Putamen (tissue), 1 donor: ENCODE results near the gene IL21R.
"Not testable (repeated sequence)": the region's sequence is repeated elsewhere in the genome, so short reads cannot be mapped to it uniquely, and the experiment has no call there.

ENCODE experiments used
- DNase-seq: peaks from one replicate; pipeline ENCODE4 v3.0.0-alpha.2; 2016; ENCODE audit warnings: low spot score

IL21R gene

GRCh38 chr16:27446721-27447120, 44.7 kb downstream of the IL21R start:
- no peak for DNase-seq

DNA sequence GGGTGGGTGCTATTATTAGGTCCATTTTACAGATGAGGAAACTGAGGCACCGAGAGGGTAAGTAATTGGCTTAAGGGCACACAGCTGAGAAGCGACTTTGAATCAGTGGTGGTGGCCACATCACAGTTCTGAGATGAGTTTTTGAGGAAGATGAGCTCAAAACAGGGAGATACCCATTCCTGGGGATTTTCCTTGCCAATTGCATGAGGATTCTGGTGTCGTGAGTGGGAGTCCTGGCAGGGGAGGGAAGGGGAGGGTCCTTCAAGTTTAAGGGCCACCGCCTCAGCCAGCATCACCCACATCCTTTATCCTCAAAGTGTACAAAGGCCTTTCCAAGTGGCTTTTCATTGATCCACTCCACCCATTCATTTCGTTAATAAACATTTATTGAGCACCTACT, 45.3 kb downstream of the IL21R start:
- no peak for DNase-seq

DNA sequence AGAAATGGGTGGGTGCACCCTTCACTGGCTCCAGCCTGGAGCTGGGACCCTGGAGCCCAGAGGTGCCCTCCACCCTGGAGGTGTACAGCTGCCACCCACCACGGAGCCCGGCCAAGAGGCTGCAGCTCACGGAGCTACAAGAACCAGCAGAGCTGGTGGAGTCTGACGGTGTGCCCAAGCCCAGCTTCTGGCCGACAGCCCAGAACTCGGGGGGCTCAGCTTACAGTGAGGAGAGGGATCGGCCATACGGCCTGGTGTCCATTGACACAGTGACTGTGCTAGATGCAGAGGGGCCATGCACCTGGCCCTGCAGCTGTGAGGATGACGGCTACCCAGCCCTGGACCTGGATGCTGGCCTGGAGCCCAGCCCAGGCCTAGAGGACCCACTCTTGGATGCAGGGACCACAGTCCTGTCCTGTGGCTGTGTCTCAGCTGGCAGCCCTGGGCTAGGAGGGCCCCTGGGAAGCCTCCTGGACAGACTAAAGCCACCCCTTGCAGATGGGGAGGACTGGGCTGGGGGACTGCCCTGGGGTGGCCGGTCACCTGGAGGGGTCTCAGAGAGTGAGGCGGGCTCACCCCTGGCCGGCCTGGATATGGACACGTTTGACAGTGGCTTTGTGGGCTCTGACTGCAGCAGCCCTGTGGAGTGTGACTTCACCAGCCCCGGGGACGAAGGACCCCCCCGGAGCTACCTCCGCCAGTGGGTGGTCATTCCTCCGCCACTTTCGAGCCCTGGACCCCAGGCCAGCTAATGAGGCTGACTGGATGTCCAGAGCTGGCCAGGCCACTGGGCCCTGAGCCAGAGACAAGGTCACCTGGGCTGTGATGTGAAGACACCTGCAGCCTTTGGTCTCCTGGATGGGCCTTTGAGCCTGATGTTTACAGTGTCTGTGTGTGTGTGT, 46.8 kb downstream of the IL21R start:
- DNase-seq: no peak

- DNase-seq: no peak
Observed at GRCh38 chr16:27449434-27450195, 47.6 kb downstream of the IL21R start.

- no peak for DNase-seq
Observed at GRCh38 chr16:27450196-27450549, 48.2 kb downstream of the IL21R start.

DNA sequence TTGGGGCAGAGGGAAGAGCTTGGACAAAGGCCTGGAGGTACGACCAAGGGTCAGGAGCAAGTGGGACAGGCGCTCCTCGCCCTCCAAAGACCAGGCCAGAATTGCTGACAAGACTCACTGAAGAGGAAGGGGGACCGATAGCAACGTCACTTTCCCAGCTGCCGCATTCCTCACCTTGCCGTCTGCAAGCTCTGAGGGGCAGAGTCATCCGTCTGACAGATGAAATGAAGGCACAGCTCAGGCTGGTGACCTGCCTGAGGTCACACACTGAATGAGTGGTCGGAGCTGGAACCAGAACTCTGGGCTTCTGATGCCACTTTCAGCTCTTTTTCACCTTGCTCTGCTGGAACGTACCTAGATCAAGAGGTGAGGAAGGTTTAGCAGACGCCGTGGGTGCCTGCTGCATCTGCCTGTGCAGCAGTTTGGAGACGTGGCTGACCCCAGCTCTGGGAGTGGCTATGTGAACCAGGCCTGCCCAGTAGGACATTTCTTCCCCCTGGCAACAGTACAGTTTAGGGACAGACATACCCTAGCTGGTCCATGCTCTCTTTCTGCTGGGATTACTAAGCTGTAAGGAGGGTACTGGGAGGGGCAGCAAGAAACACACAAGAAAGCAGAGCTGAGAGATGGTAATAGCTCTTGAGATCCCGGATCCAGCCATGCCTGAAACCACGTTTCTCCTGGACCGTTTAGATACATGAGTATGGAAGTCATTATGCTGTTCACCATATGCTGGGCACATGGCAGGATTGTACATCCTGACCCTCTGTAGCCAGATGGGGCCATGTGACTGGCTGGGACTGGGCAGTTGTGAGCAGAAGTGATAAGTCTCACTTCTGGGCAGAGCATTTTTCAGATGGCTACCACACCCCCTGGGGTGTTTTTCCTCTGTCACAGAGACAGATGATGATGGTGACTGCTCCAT, 50.9 kb downstream of the IL21R start:
- no peak for DNase-seq

DNA sequence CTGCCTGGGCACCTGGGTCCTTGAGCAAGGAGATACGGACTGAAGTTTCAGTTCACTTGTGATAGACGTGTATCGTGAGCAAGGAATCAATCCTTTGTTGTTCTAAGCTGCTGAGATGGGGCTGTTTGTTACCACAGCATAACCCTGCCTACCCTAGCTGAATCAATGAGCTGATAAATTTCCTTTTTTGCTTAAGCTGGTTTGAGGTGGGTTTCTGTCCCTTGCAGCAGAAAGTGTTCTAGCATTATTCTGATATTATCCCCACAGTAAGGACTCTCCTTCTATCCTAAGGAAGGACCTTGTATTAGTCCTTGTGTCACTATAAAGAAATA, 51.5 kb downstream of the IL21R start:
- no peak for DNase-seq

DNA sequence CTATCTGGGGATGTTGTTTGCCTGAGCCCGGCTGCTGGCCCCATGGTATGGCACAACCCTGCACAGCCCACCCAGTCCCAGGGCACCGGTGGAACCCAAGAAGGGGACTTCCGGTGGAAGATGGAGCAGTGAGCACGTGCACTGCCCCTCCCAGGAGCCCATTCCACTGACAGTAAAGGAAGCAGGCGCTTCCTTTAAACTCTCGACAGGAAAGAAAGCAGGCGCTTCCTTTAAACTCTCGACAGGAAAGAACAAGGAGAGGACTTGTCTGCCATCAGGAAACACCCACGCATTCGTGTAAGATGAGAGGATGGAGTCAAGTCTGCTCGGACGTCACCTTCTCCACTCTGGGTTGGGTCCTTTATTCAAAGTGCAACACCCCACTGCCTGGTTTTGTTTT, 53.7 kb downstream of the IL21R start:
- no peak for DNase-seq

DNA sequence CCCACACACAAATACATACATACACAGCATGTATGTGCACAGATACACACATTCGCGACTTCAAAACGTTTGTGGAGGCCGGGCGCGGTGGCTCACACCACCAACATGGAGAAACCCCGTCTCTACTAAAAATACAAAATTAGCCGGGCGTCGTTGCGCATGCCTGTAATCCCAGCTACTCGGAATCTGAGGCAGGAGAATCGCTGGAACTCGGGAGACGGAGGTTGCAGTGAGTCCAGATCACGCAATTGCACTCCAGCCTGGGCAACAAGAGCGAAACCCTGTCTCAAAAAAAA, 55.6 kb downstream of the IL21R start:
- not testable (repeated sequence) for DNase-seq

- DNase-seq: no peak
Observed at GRCh38 chr16:27458258-27458657, 56.3 kb downstream of the IL21R start.

DNA sequence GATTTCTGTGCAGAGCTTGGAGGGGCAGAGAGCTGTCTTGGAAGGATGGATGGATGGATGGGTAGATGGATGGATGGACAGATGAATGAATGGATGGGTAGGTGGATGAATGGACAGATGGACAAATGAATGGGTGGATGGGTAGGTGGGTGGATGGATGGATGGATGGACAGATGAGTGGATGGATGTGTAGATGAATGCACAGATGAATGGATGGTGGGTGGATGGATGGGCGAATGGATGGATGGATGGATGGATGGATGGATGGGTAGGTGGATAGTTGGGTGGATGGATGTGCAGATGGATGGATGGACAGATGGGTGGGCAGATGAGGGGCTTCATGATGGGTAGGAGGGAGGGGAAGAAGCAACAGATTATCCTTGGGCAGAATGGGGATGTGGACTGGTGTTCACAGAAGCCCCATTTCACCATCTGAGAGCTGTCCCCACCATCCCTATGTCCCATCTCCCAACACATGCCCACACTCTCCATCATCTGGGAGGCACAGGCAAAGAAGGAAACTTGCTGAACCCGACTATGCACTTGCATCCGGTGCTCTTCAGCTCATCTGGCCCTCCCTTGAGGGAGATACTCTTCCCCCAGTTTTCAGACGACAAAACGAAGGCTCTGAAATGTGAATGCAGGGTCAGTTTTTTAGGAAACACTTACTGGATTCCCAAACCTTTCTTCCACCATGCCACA, 57.2 kb downstream of the IL21R start:
- DNase-seq: no peak

DNA sequence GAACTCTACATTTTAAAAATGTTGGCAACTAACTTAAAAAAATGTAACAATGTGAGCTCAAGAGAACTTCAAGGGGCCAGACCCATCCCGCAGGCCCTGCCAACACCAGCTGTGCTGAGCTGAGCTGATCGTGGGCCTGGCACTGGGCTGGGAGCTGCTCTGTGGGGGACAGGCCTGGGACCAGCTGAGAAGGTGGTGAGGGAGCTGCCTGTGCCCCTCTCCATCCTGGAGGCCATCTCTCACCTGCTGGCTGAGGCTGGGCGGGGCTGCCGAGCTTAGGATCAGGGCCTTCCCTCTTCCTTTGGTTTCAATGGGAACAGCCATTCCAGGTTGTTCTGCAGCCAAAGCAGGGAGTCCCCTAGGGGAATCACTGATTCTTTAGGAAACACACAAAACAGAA, 58.2 kb downstream of the IL21R start:
- DNase-seq: no peak

DNA sequence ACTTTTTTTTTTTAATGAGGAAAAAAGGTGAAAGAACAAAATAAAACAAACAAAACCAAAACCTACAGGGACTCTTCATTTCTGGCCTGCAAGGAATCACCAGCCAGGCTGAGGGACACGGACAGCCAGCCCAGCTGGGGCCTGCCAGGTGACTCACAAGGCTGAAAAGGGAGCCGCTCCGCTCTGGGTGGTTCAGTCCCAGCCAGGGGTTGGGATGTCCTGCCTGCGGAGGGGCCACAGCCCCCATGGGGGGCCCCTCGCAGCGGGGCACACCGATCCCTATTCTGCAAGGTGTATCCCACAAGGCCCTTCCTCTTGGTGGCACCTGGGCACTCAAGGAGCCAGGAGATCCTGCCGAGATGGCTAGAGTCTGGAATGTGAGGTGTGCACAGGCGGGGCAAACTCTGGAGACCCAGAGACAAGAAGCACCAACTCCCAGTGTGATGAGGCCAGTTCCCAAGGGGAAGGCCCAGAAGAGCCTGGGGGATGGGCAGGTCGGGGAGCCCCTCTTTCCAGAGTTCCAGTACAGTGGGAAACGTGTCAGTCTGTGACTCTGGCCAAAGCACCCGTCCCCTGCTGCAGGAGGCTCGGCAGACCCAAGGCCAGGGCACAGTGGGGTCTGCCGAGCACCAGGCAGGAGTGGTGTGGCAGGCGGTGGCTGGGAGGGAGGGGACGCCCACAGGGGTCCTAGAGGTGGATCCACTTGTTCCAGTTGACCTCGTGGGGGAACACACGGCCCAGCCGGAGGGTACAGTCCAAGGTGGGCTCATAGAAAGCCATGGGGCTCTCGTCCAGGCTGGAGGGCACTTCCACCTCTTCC, 58.9 kb downstream of the IL21R start:
- no peak for DNase-seq

DNA sequence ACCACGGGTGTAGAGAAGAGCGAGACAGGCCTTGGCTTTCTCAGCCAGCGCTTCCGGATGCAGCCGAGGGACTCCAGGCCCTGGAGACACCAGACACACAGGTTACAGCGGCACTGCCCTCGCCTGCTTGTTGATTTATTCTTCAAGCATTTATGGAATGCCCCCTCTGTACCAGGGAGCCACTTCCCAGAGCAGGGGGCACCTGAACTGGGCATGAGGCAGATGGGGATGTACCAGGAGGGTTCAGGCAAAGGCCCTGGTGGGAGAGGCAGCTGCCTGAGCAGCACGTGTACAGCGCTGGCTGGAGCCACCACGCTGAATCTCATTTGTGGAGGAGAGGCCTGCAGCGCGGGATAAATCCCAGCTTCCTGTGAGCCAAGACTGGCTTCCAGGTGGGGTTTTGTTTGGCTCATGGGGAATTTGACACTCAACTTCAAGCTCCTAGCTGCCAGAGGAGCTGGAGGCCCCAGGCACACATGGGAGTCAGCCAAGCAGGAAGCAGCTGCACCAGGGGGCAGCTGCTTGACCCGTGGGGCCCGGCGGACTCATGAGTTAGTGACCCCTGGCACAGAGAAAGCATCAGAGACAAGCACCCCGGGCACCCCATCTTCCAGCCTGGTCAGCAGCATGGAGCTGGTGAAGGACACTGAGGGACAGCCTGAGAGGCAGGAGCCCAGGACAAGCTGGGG, 59.7 kb downstream of the IL21R start:
- DNase-seq: no peak

GRCh38 chr16:27462200-27462845, 60.3 kb downstream of the IL21R start:
- DNase-seq: no peak

GRCh38 chr16:27462846-27463682, 61.1 kb downstream of the IL21R start:
- no peak for DNase-seq

- peak; percentile 23 for DNase-seq
Observed at GRCh38 chr16:27463741-27464591, 62.0 kb downstream of the IL21R start.
